HG03066 (cell line): ENCODE results near the gene FLRT1.

ENCODE experiments used
- ATAC-seq: cut with Tn5 transposase; IDR thresholded peaks from one replicate; pipeline ENCODE4 v1.9.1; 2021; ENCODE audit warnings: low read depth; ENCODE audit not compliant: unreplicated experiment

The FLRT1 gene

DNA sequence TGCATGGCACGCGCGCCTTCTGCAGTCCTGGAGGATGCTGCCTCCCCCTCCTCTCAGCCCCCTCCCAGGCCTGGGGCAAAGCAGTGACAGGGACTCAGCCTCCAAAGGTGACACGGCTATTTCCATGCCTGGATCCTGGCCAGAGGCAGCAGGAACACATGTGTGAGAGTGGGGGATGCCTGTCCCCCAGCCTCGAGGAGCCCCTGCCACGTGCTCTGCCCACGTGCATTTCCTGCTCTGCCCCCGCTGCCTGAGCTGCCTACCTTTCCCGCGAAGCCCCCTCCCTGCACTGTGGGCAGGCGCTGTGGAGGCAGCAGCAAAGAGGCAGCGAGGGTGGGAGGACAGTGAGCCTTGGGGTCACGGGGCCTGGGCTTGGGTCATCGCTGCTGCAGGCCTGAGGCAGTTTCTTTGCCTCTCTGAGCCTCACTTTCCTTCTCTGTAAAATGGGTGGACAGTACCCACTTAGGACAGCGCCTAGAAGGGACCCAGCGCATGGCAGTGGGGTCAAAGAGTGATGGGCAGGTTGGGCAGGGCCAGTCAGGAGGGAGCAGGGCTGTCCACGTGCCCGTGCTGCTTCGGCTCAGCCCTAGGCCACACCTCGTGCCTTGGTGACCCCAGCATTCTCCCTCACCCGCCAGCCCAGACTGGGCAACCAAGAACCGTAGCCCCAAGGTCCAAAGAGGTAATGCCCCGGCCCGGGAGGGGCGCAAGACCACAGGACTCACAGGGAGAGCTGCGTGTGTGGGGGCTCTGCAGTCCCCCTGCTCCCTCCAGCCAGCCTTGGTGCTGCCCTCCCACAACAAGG lies 48.6 kb downstream of the FLRT1 start:
- ATAC-seq = no peak

DNA sequence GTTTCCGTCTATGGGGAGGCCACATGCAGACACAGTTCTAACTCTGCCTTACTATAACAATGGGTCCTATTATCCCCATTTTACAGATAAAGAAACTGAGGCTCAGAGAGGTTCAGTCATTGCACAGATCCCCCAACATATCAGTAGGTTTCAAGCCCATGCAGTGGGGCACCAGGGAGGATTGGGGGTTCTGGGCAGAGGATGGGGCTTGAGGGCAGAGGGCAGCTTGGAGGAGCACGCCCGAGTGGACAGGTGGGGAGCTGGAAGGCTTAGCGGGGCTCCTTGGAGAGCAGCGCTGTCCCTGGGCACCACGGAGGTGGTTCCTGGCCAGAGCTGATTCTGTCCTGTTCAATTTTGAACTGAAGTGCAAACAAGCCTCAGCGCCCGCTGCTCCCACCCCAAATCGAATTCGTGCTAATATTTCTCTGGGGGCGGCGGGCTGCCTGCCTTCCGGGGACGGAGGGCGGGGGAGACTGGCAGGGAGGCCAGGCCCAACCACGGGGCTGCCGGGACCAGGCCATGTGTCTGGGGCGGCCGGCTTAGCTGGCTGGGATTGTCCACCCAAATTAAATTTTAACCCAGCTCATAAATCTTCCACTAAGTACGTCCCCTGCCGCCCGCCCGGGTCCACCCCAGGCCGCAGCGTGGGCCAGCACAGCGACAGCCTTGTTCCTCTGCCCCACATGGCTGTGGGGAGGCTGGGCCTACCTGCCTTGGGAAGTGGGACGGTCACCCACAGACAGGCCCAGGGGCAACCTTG lies 49.4 kb downstream of the FLRT1 start:
- ATAC-seq = no peak
